ENCODE measurements around the gene ICE2.

Gene ICE2

GRCh38 chr15:60391722-60392315 is 87.1 kb downstream of the ICE2 start:
- in situ Hi-C loops (cut with HindIII; ENCODE audit: low sequenced_read_pairs) = no loop called here

- in situ Hi-C loops (cut with HindIII; ENCODE audit: low sequenced_read_pairs) = no loop called here
Observed at GRCh38 chr15:60390871-60391501, 88.0 kb downstream of the ICE2 start.

- in situ Hi-C loops (cut with HindIII; ENCODE audit: low sequenced_read_pairs) = no loop called here
Observed at GRCh38 chr15:60390231-60390630, 88.7 kb downstream of the ICE2 start.

DNA sequence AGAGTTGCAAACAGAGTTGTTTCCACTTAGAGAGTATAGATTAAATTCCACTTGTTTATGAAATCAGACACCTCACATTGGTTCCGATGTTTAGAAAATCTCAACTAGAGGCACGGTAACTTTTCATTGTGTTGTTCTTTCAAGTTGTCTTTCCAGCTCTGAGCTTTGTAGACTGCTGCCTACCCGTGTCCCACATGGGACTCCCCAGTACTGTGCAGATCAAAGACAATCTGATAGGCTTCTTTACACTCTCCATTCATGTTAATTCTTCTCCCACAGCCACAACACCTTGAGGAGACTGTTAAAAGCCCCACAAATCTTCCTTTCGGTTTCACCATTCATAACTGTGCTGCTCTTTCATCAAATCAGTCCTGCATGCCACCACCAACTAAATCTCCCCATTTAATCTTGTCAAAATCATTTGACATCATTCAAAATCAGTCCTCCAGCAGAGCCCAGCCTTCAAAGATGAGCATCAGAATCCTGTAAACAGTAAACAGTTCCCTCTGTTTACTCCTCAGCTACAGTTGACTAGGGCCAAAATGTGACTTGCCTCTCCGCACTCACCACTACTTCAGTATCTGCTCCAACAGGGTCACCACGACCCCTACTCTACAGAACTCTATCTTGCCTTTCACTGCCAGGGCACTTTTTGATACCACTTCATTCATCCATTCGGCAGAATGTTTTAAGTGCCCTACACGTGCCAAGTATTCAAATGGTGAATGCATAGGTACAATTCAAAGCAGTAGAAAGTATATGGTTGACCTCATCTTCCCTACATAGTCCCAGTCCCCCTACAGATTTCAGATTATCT is 89.5 kb downstream of the ICE2 start:
- in situ Hi-C loops (cut with HindIII; ENCODE audit: low sequenced_read_pairs) = no loop called here

- in situ Hi-C loops (cut with HindIII; ENCODE audit: low sequenced_read_pairs) = no loop called here
Observed at GRCh38 chr15:60387321-60387720, 91.6 kb downstream of the ICE2 start.

- in situ Hi-C loops (cut with HindIII; ENCODE audit: low sequenced_read_pairs) = no loop called here
Observed at GRCh38 chr15:60386615-60387014, 92.3 kb downstream of the ICE2 start.

DNA sequence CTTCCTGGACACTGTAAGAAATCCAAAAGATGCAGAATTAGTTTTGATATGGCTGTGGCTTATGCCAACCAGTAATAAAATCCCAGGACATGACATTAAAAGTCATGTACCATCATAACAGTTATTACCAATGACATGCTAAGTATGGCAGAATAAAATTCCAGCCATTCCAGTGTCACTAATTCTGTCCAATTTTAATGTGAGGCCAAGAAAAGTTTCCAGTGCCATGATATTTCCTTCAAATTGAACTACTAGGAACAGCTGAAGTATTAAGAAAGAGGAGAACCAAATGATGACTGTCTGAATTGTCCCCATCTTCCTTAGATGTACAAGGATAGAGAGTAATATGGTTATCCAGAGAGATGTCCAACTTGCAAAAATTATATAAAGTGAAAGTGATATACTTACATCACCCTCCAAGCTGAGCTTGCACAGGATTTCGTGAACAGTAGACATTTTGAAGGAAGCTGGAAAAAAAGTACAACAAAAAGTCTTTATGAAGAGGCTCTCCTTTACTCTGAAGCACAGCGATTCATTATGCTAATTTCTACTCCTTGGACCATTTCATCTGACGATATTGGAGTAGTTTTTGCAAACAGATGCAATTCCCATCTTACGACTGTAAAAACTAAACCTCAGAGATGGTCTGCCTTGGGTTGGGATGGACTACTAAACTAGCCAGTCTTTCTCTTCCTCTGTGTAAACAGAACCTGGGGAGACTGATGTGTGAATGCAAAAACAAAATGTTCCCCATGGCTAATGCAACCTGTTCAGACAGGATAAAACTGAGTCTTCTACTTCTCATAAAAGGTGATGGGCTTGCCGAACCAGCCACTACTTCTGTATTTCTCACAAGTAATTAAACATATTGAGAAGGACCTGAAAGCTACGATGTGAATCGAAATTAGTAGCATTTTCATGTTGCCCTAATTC is 93.1 kb downstream of the ICE2 start:
- in situ Hi-C loops (cut with HindIII; ENCODE audit: low sequenced_read_pairs) = no loop called here

DNA sequence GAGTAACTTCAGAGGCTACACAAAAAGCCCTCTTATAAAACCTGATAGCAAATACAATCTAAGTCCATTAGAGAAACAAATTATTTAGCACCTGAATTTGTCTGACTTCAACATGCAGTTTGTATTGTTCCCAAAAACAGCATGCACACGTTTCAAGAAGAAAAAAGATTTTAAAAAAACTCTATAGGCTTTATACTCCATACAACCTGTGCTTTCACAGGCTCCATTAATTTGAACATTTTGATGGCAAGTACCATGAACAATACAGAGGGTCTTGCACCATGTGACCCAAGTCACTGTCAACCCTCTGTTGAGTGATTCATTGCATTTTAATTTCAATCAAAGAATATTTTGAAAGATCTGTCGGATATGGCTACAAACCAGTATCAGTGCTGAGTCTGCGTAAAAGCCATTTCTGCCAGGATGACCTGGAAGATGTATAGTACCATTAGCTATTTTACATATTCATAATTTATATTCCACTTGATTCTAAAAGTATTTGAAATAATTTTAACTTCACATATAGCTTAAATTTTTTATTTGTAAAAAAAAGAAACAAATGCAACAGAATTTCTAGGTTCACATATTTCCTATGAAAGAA is 94.3 kb downstream of the ICE2 start:
- in situ Hi-C loops (cut with HindIII; ENCODE audit: low sequenced_read_pairs) = no loop called here

DNA sequence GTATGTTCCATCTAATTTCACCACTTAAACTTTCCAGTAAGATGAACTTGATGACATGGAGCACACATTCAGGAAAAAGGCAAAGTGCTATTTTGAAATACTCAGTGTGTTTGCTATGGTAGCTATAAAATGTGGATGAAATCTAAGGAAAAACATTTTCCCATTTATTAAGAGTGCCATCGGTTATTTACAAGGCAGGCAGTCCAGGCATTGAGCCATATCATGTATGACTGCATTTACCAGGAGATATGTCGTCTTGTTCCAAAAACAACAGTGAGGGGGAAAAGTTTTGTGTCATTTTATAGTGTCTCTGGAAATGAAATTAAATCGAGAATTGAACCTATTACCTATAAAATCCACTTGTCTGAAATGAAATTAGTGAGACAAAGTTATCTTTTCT is 94.9 kb downstream of the ICE2 start:
- in situ Hi-C loops (cut with HindIII; ENCODE audit: low sequenced_read_pairs) = no loop called here

DNA sequence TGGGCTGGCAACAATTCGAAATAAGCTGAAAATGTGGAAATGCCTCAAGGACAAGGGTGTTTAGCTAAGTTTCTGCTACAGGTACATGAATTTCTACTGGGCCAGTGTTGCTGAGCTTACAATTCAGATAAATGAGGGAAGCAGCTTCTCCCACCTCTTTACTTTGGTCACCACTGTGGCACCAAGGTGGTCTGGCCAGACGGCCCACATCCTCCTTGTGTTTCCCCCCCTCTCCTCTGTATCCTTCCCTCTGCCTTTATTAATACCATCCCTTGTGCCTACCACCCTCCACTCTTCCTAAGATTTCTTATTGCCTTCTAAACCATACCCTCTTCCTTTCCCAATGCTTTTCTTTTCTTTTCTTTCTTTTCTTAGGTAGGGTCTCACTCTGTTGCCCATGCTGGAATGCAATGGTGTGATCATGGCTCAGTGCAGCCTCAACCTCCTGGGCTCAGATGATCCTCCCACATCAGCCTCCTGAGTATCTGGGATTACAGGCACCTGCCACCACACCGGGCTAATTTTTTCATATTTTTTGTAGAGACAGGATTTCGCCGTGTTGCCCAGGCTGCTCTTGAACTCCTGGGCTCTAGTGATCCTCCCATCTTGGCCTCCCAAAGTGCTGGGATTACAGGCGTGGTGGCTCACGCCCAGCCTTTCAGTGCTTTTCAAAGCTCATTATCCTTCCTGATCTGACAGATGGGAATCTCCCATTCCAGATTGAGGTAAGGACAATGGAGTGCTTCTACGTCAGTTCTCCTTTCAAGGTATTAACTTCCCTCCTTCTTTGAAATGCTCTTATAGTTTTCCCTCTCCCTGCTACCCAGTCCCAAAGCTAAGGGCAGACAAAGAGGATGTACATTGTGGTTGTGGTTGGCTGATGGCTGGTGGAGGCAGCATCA is 95.9 kb downstream of the ICE2 start:
- in situ Hi-C loops (cut with HindIII; ENCODE audit: low sequenced_read_pairs) = no loop called here

- in situ Hi-C loops (cut with HindIII; ENCODE audit: low sequenced_read_pairs) = no loop called here
Observed at GRCh38 chr15:60381148-60381788, 97.7 kb downstream of the ICE2 start.

GRCh38 chr15:60379525-60380274 is 99.2 kb downstream of the ICE2 start:
- in situ Hi-C loops (cut with HindIII; ENCODE audit: low sequenced_read_pairs) = no loop called here

DNA sequence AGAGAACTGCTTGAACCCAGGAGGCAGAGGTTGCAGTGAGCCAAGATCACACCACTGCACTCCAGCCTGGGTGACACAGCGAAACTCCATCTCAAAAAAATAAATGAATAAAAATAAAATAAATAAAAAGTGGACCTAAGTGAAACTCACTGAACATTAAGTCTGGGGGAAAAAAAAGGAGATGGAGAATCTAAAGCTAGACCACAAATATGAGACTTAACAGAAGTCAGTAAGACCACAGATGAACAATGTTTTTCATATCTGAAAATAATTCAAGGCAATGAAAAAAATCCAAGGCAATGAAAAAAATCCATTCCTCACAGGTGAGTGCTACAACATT is 99.8 kb downstream of the ICE2 start:
- in situ Hi-C loops (cut with HindIII; ENCODE audit: low sequenced_read_pairs) = no loop called here

- in situ Hi-C loops (cut with HindIII; ENCODE audit: low sequenced_read_pairs) = no loop called here
Observed at GRCh38 chr15:60376677-60377095, 102.3 kb downstream of the ICE2 start.

GRCh38 chr15:60375306-60375705 is 103.6 kb downstream of the ICE2 start:
- in situ Hi-C loops (cut with HindIII; ENCODE audit: low sequenced_read_pairs) = no loop called here

DNA sequence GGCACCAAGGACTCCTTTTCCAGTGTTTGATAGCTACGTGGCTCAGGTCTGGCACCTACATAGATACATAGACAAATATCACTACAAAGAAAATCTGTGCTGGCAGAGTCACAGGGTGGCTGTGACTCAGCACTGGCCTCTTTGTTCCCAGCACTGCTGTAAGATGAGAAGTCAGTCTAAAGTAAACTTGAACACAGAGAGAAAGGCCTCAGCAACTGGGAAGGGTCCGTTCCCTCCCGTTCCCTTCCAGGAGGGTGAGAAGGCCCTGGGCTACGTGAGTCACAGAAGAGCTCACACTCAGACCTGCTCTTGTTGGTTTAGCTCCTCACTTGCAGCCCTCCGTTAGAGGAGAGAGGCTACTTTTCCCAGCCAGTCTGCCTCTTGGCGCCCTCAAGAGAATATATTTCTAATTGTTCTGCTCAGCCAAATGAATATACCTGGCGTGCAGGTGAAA is 104.3 kb downstream of the ICE2 start:
- in situ Hi-C loops (cut with HindIII; ENCODE audit: low sequenced_read_pairs) = no loop called here

DNA sequence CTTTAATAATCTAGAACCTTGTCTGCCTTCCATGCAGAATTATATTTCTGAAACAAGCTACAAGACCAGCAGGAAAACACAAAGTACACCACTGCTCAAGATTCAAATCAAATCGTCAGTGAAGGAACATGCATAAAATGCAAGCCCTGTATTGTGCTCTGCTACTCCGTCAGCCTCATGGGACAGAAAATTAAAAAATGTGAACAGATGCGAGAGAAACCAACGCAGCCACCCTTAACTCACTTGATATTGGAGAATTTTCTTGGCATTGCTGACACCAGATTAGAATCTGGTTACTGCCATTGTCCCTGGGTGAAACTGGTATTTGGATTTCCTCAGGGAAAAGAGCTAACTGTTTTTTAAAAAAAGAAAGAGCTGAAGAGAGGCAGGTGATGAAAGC is 104.7 kb downstream of the ICE2 start:
- in situ Hi-C loops (cut with HindIII; ENCODE audit: low sequenced_read_pairs) = no loop called here

- in situ Hi-C loops (cut with HindIII; ENCODE audit: low sequenced_read_pairs) = no loop called here
Observed at GRCh38 chr15:60373745-60374144, 105.2 kb downstream of the ICE2 start.
